Endodermal cell (in vitro differentiated cells): ENCODE results near the gene PARD3B. TPM values are rescaled to one million over a fixed set of nuclear protein-coding genes. Genes with fewer than 3 reads are reported as not detected.
A peak's percentile ranks its signal among the peaks of the same experiment; 100 is the strongest.

Experiments used
- DNase-seq: peaks from one replicate; pipeline ENCODE4 v3.0.0-alpha.2; 2017
- H3K27ac ChIP-seq: 2 replicates; pipeline ENCODE4 v1.5.1; 2013; ENCODE audit warnings: mild to moderate bottlenecking, low read depth, low read length, moderate library complexity
- H3K27me3 ChIP-seq: 2 replicates; pipeline ENCODE4 v1.6.1; 2013; ENCODE audit warnings: mild to moderate bottlenecking, low read length, moderate library complexity; ENCODE audit not compliant: insufficient read depth, control insufficient read depth, poor library complexity, severe bottlenecking
- H3K36me3 ChIP-seq: 2 replicates; pipeline ENCODE4 v1.7.0; 2013; ENCODE audit warnings: mild to moderate bottlenecking, low read length, moderate library complexity; ENCODE audit not compliant: control insufficient read depth, insufficient read depth
- H3K4me1 ChIP-seq: one replicate; pipeline ENCODE4 v1.7.0; 2013; ENCODE audit warnings: low read length; ENCODE audit not compliant: control insufficient read depth, insufficient read depth
- H3K4me3 ChIP-seq: 2 replicates; pipeline ENCODE4 v1.5.1; 2013; ENCODE audit warnings: mild to moderate bottlenecking, low read length, moderate library complexity
- H3K9ac ChIP-seq: 2 replicates; pipeline ENCODE4 v1.6.1; 2013; ENCODE audit warnings: mild to moderate bottlenecking, low read length, moderate library complexity; ENCODE audit not compliant: poor library complexity, severe bottlenecking; ENCODE audit errors: extremely low read depth
- H3K9me3 ChIP-seq: 2 replicates; pipeline ENCODE4 v1.6.1; 2013; ENCODE audit warnings: mild to moderate bottlenecking, low read length, moderate library complexity; ENCODE audit not compliant: control insufficient read depth
- H3K27ac Mint-ChIP-seq: 2 replicates; pipeline ENCODE4 v1.8.0; 2020; ENCODE audit warnings: mixed read lengths
- H3K27me3 Mint-ChIP-seq: 2 replicates; pipeline ENCODE4 v1.8.0; 2021; ENCODE audit warnings: mild to moderate bottlenecking, mixed read lengths; ENCODE audit not compliant: insufficient read depth
- H3K36me3 Mint-ChIP-seq: 2 replicates; pipeline ENCODE4 v1.8.0; 2020; ENCODE audit warnings: low read depth, mixed read lengths
- H3K4me1 Mint-ChIP-seq: 2 replicates; pipeline ENCODE4 v1.8.0; 2020; ENCODE audit warnings: mixed read lengths
- H3K4me3 Mint-ChIP-seq: 2 replicates; pipeline ENCODE4 v1.8.0; 2020; ENCODE audit warnings: mild to moderate bottlenecking, moderate library complexity, mixed read lengths
- H3K9me3 Mint-ChIP-seq: 2 replicates; pipeline ENCODE4 v1.8.0; 2020; ENCODE audit warnings: mild to moderate bottlenecking, mixed read lengths
- WGBS, 2 experiments: methylation state at CpG; one replicate each; pipeline versions ENCODE4 v1.1.5 to v1.1.7; 2013; ENCODE audit warnings: missing lambda C conversion rate in 2 of 2, mixed read lengths in 1 of 2; ENCODE audit not compliant: insufficient coverage in 1 of 2, insufficient read length in 1 of 2; 5-methylcytosine and 5-hydroxymethylcytosine counted together
- total RNA-seq, 2 donors: library from RNA; stranded (reverse); fragmentation: NEBNext Ultra II Directional in 1 of 2; extraction: Animal tissue kit (Norgen Biotek cat#: 25700) in 1 of 2; gene quantifications; 2 replicates in 1 of 2; 3 replicates in 1 of 2; pipeline ENCODE4 v1.2.1, GENCODE V29; 2021
- TF ChIP-seq, protein P1 (sequence below): fragments of 200-600 bp; sonication (generic); conservative IDR thresholded peaks from 2 replicates; pipeline ENCODE4 v1.5.0; 2021; ENCODE audit warnings: antibody characterized with exemption, mild to moderate bottlenecking

The PARD3B gene
- total RNA-seq, 2 donors from 2014 or later, result 2.5 to 5.6 TPM

DNA sequence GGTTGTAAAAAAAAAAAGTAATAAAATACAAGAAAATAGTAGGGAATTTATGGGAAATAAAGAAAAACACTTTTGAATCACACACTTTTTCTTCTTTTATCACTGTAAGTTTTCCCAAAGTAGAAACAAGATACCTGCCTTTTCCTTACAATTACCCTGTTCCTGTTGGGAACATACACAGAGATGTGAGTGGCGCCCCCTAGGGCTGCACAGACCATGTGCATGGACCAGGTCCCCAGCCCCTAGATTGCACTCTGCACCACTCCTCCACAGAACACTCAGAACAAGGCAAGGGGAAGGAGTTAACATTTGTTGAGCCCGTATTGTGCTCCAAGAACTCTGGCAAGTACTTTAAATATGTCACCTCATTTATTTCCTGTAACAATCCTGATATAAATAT lies 1018.4 kb downstream of the PARD3B start:
- no peak overlapping the region for H3K27ac Mint-ChIP-seq
- no peak overlapping the region for H3K4me3 Mint-ChIP-seq
- 40% methylated on average over 2 of the region's 2 CpGs; no CpG with 5 or more reads in 1 of the 2 experiments for WGBS, 2 experiments

DNA sequence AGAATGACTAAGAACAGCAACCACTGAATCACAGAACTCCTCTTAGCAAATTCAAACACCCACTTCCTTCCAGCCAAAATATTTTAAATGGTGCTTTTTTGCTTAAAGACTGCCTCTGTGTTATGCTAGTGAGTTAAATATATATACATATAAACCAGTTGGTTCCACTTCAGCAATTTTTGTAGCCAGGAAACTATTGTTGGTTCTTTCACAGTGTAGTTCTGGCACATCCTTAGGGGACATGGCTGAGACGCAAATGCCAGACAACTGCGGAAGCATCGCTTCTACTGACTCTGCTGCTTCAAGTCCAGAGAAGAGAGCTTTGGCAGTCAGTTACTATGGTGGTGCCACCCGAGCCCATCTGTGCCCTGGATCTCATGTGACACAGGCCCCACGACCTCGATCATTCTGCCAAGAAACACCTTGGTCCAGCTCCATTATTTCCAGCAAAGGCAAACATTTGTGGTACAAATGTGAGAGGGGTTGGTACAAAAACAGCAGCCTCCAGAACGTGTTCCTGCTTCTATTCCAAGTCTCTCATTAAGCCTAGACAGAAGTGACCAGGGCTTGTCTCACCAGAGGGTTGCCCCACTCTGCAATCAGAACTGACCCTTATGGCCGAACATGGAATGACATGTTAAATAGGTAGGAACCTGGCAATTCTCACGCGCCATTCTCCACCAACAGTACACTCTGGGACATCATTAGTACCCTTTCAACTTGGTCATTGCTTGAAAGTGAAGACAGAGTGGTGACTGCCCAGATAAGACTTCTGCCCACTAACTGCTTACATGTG lies 1019.3 kb downstream of the PARD3B start:
- no peak overlapping the region for H3K27ac Mint-ChIP-seq

More for the DNA sequence above, 1018.4 kb downstream of the PARD3B start:
- TF ChIP-seq, protein P1, sequence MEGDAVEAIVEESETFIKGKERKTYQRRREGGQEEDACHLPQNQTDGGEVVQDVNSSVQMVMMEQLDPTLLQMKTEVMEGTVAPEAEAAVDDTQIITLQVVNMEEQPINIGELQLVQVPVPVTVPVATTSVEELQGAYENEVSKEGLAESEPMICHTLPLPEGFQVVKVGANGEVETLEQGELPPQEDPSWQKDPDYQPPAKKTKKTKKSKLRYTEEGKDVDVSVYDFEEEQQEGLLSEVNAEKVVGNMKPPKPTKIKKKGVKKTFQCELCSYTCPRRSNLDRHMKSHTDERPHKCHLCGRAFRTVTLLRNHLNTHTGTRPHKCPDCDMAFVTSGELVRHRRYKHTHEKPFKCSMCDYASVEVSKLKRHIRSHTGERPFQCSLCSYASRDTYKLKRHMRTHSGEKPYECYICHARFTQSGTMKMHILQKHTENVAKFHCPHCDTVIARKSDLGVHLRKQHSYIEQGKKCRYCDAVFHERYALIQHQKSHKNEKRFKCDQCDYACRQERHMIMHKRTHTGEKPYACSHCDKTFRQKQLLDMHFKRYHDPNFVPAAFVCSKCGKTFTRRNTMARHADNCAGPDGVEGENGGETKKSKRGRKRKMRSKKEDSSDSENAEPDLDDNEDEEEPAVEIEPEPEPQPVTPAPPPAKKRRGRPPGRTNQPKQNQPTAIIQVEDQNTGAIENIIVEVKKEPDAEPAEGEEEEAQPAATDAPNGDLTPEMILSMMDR, result peak; percentile 95
- Histone ChIP-seq H3K36me3 (no peaks in the 10 kb centered on the region), H3K9me3 (no peaks in the 10 kb centered on the region), H3K4me1 (peaks cover 2% of the 10 kb centered on the region), H3K27ac (no peak overlapping the region), H3K4me3 (no peak overlapping the region), H3K9ac (no peak overlapping the region), H3K27me3 (no peaks in the 10 kb centered on the region)
- H3K36me3 Mint-ChIP-seq, result no peaks in the 10 kb centered on the region
- H3K4me1 Mint-ChIP-seq, result no peaks in the 10 kb centered on the region
- H3K9me3 Mint-ChIP-seq, result no peaks in the 10 kb centered on the region
- DNase-seq, result peak; percentile 84
- peaks cover 2% of the 10 kb centered on the region for H3K27me3 Mint-ChIP-seq

DNA sequence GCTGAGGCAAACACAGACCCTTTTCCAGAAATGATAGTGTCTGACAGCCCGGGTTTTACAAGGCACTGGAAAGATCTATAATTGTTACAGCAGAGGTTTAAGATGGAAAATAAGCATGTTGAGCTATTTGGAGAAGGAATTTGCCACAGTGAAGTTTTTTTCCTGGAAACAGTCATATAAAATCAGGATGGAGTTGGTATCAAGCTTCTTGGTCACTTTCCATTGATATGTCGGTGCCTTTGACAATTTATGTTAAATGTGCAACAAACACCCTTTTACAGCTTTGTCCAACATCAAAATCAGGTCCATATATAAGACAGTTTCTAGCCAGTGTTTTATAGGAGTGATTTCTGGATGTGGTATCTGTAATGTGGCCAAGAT lies 1019.9 kb downstream of the PARD3B start:
- DNase-seq, result no peak
- Mint-ChIP-seq H3K27me3 (no peaks in the 10 kb centered on the region), H3K4me1 (no peaks in the 10 kb centered on the region), H3K9me3 (no peaks in the 10 kb centered on the region), H3K36me3 (no peaks in the 10 kb centered on the region), H3K27ac (no peak overlapping the region), H3K4me3 (no peak overlapping the region)
- WGBS, 2 experiments, result 94 to 99% methylated on average over 2 of the region's 2 CpGs
- H3K9ac ChIP-seq, result no peak overlapping the region
- H3K27ac ChIP-seq, result no peak overlapping the region
- H3K27me3 ChIP-seq, result no peaks in the 10 kb centered on the region
- TF ChIP-seq, protein P1, result no peak
- peaks cover 2% of the 10 kb centered on the region for H3K4me1 ChIP-seq
- no peaks in the 10 kb centered on the region for H3K36me3 ChIP-seq
- H3K9me3 ChIP-seq, result no peaks in the 10 kb centered on the region
- H3K4me3 ChIP-seq, result no peak overlapping the region

More for the DNA sequence above, 1019.3 kb downstream of the PARD3B start:
- Histone ChIP-seq H3K9me3 (no peaks in the 10 kb centered on the region), H3K27me3 (no peaks in the 10 kb centered on the region), H3K27ac (no peak overlapping the region), H3K4me3 (no peak overlapping the region), H3K9ac (no peak overlapping the region), H3K4me1 (peaks cover 2% of the 10 kb centered on the region), H3K36me3 (no peaks in the 10 kb centered on the region)
- Mint-ChIP-seq H3K27me3 (no peaks in the 10 kb centered on the region), H3K9me3 (no peaks in the 10 kb centered on the region), H3K4me1 (no peaks in the 10 kb centered on the region), H3K36me3 (no peaks in the 10 kb centered on the region), H3K4me3 (no peak overlapping the region)
- TF ChIP-seq, protein P1, result peak; percentile 51
- 91 to 93% methylated on average over 9 to 10 of the region's 10 CpGs for WGBS, 2 experiments
- DNase-seq, result peak; percentile 59
